Measurements from ENCODE around the gene KATNA1.

DNA sequence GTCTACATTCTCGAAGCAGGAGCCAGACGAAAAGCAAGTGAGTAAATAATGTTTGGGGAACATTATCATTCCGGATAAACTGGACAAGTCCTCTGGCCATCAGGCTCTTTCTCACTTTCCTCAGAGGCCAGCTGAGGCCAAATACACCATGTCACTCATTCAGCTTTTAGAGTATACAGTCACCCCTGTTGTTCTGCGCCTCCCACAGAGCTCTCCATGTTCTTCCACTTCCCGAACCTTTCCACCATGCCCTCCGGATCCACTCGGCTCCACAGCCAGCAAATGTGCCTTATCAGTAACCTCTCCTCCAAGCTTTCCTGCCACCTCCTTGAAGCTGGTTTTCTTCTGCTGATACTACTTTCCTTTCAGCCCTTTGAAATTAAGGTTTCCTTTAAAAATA lies 37.7 kb upstream of the KATNA1 start:
- no peak for TF ChIP-seq EZH2 (IDR thresholded peaks at IDR 0.05)
- TF ChIP-seq POLR2AphosphoS5 (IDR thresholded peaks at IDR 0.05; ENCODE audit: borderline replicate concordance, low read depth, low read length) = no peak
- TF ChIP-seq FOXP2 (optimal IDR thresholded peaks at IDR 0.05; ENCODE audit: control extremely low read depth, extremely low read length, insufficient read depth) = no peak
